ENCODE results near the gene CARMIL1. TPM values are rescaled to one million over a fixed set of nuclear protein-coding genes. Genes with fewer than 3 reads are reported as not detected.

Gene CARMIL1
- total and polyA plus RNA-seq, 2 of the 8 experiments (the other 6 are each of a cell fraction or from before 2014, with no cell fraction given), result 20.3 to 40.4 TPM

GRCh38 chr6:25590986-25591385 is 311.8 kb downstream of the CARMIL1 start:
- Histone ChIP-seq H3K9me3 (ENCODE audit: insufficient read depth in 2 of 2, low read depth in 1 of 2, low read length in 1 of 2) (peaks cover 0 to 2% of the 10 kb centered on the region in 2 experiments; a peak in 1 of 4 replicates), H3K14ac (ENCODE audit: insufficient read length) (no peak overlapping the region), H3K4ac (replicated peaks; ENCODE audit: insufficient read length, low read depth, low read length) (no peak overlapping the region), H3K56ac (replicated peaks; ENCODE audit: insufficient read length, low read depth, low read length) (no peak overlapping the region), H2BK15ac (ENCODE audit: low read length) (no peak overlapping the region), H2AFZ (ENCODE audit: low read length) (no peak overlapping the region), H3K36me3 (ENCODE audit: control insufficient read depth in 2 of 4, insufficient read depth in 4 of 4, low read length in 3 of 4) (peaks cover 0 to 17% (median 11%) of the 10 kb centered on the region in 4 experiments; a peak in 6 of 8 replicates), H4K5ac (ENCODE audit: insufficient read length, low read depth, low read length) (no peak overlapping the region), H3K23ac (ENCODE audit: insufficient read length) (no peak overlapping the region), H3K79me2 (ENCODE audit: control insufficient read depth in 1 of 2, insufficient read depth in 2 of 2, low read length in 2 of 2) (no peaks in the 10 kb centered on the region), H2BK20ac (ENCODE audit: low read length) (no peak overlapping the region), H3K4me2 (ENCODE audit: insufficient read depth in 1 of 2, low read depth in 2 of 2, low read length in 2 of 2) (no peak overlapping the region), H3K27ac (ENCODE audit: low read depth, low read length) (no peak overlapping the region), H4K8ac (ENCODE audit: extremely low read depth, insufficient read depth, low read length) (no peak overlapping the region), H3K79me1 (ENCODE audit: low read depth, low read length) (no peaks in the 10 kb centered on the region), H4K91ac (replicated peaks; ENCODE audit: insufficient read length, low read length) (no peak overlapping the region), H3K27me3 (replicated peaks in 1 of 4; ENCODE audit: control insufficient read depth in 3 of 4, extremely low read depth in 1 of 4, insufficient read depth in 3 of 4, low read length in 3 of 4) (no peaks in the 10 kb centered on the region), H3K4me1 (replicated peaks in 1 of 4; ENCODE audit: control insufficient read depth in 3 of 4, insufficient read depth in 4 of 4, low read length in 3 of 4) (no peaks in the 10 kb centered on the region), H3K4me3 (ENCODE audit: extremely low read depth in 1 of 4, insufficient read depth in 2 of 4, low read depth in 3 of 4, low read length in 4 of 4) (no peak overlapping the region), H2AK5ac (ENCODE audit: low read depth, low read length) (no peak overlapping the region), H3K23me2 (ENCODE audit: low read depth, low read length) (no peaks in the 10 kb centered on the region), H2BK12ac (ENCODE audit: low read depth, low read length) (no peak overlapping the region), H4K20me1 (replicated peaks in 1 of 2; ENCODE audit: control insufficient read depth in 1 of 2, insufficient read depth in 2 of 2, low read length in 2 of 2) (no peaks in the 10 kb centered on the region), H3K9ac (replicated peaks in 1 of 4; ENCODE audit: extremely low read depth in 1 of 4, low read depth in 3 of 4, low read length in 3 of 4) (no peak overlapping the region), H2BK120ac (replicated peaks; ENCODE audit: low read depth, low read length) (no peak overlapping the region), H3K18ac (ENCODE audit: extremely low read depth, low read length) (no peak overlapping the region), H2BK5ac (ENCODE audit: low read depth, low read length) (no peak overlapping the region)
- ChIA-PET CTCF (ENCODE audit: partially characterized antibody) (interaction anchor here (0.8 to 1.1 kb wide), 2 partner anchors 9 to 316 kb away, joined by 3 to 4 read pairs; no protein-coding TSS in a partner anchor), POLR2A (ENCODE audit: partially characterized antibody) (no interaction called here)
- TF ChIP-seq SIRT6 (IDR thresholded peaks at IDR 0.05; ENCODE audit: low read length), result no peak
- TF ChIP-seq MAX (IDR thresholded peaks at IDR 0.05), result no peak
- TF ChIP-seq ZNF274 (IDR thresholded peaks at IDR 0.05; ENCODE audit: borderline replicate concordance, extremely low read depth, low read length), result no peak
- no peak for TF ChIP-seq JUN (IDR thresholded peaks at IDR 0.05; ENCODE audit: low read depth, low read length)
- TF ChIP-seq SP2 (IDR thresholded peaks at IDR 0.05; ENCODE audit: low read length), result no peak
- TF ChIP-seq YY1 (IDR thresholded peaks at IDR 0.05; ENCODE audit: low read depth, low read length), result no peak
- TF ChIP-seq CTBP2 (IDR thresholded peaks at IDR 0.05; ENCODE audit: borderline replicate concordance, insufficient read depth, insufficient read length, low read length), result no peak
- TF ChIP-seq TBP (IDR thresholded peaks at IDR 0.05; ENCODE audit: low read depth, low read length), result no peak
- TF ChIP-seq RFX5 (IDR thresholded peaks at IDR 0.05; ENCODE audit: borderline replicate concordance, low read depth, low read length), result no peak
- FAIRE-seq (no peak), DNase-seq (ENCODE audit: low read depth in 1 of 2, low spot score in 2 of 2) (no peak)
- WGBS, 2 experiments (ENCODE audit: extremely low coverage in 1 of 2, insufficient coverage in 1 of 2, insufficient read length in 1 of 2, insufficient replicate concordance in 2 of 2, low coverage in 1 of 2, low lambda C conversion rate in 2 of 2, missing lambda C conversion rate in 1 of 2), result 89% methylated on average over 5 of the region's 5 CpGs; no CpG with 5 or more reads in 1 of the 2 experiments

All from H1 (cell line).